H1 (cell line): ENCODE results near the gene FLOT1. TPM values are rescaled to one million over a fixed set of nuclear protein-coding genes. Genes with fewer than 3 reads are reported as not detected.

ENCODE experiments used
- CHD2 ChIP-seq: IDR thresholded peaks from 2 replicates; pipeline ENCODE4 v1.6.1; 2012; ENCODE audit warnings: low read length, improper control_type of control experiment
- SAP30 ChIP-seq: fragments of 300-600 bp; sonication (generic); IDR thresholded peaks from 2 replicates; pipeline ENCODE4 v1.7.1; 2012; ENCODE audit warnings: low read length, moderate library complexity, mild to moderate bottlenecking, inconsistent platforms; ENCODE audit not compliant: insufficient read depth, insufficient replicate concordance
- SP4 ChIP-seq: IDR thresholded peaks from 2 replicates; pipeline ENCODE4 v1.6.1; 2012; ENCODE audit warnings: low read length, inconsistent platforms
- polyA plus RNA-seq, 7 experiments: library from polyadenylated mRNA; depleted of rRNA in 3 of 7; stranded (reverse) in 5 of 7; unstranded in 2 of 7; fragments of >200 nt in 5 of 7; fragments of 200-250 nt in 2 of 7; gene quantifications; 1 replicate in 5 of 7; 2 replicates in 1 of 7; 4 replicates in 1 of 7; pipeline versions ENCODE4 v1.2.1 to v1.2.3, GENCODE V29; 2011 to 2013; ENCODE audit warnings: missing spikeins in 2 of 7, mixed read lengths in 2 of 7
- total RNA-seq: library from RNA; stranded (reverse); fragmentation: NEBNext Ultra II Directional; extraction: Animal tissue kit (Norgen Biotek cat#: 25700); gene quantifications from 2 replicates; pipeline ENCODE4 v1.2.1, GENCODE V29; 2021

FLOT1 gene
- total and polyA plus RNA-seq, 2 of the 8 experiments (the other 6 are each of a cell fraction or from before 2014, with no cell fraction given) = 87.5 to 88.1 TPM

DNA sequence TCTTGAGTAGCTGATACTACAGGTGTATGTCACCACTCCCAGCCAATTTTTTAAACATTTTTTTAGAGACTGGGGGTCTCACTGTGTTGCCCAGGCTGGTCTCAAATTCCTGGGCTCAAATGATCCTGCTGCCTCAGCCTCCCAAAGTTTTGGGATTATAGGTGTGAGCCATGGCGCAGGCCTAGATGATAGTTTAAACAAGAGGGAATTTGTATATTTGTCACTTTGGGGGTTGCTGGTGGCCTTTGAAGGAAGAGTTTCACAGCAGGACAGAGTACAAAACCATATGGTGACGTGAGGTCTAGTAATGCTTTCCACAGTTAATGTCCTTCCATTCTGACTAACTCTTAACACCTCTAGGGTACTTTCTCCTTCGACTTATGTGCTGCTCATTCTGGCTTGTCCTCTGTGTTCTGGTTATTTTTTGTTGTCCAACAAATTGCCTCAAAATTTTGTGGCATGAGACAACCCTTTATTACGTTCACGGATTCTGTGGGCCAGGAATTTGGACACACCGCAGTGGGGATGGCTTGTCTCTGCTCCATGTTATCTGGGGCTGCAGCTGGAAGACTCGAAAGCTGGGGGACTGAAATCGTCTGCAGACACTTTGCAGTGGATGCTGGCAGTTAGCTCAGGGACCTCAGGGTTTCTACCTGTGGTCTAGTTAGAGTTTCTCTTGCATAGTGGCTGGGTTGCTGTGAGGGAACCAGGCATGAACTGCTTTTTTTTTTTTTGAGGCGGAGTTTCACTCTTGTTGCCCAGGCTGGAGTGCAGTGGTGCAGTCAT is 24.9 kb upstream of the FLOT1 start (continued):
- TF ChIP-seq CHD2 (no peak), SP4 (no peak), SAP30 (no peak)
